Heart left ventricle (tissue), 16 donors: ENCODE measurements around the gene FAM168A. TPM values are rescaled to one million over a fixed set of nuclear protein-coding genes. Genes with fewer than 3 reads are reported as not detected.
"Not testable (repeated sequence)": the region's sequence is repeated elsewhere in the genome, so short reads cannot be mapped to it uniquely, and the experiment has no call there.

ENCODE experiments used
- ATAC-seq, 4 donors: fragments of 200-7000 bp; cut with Tn5 transposase; one replicate each; pipeline ENCODE4 v1.9.1; 2020 to 2022; ENCODE audit warnings: moderate library complexity in 4 of 4, mild to moderate bottlenecking in 3 of 4, moderate number of reproducible peaks in 1 of 4
- DNase-seq, 5 donors: peaks; one replicate each; pipeline ENCODE4 v3.0.0-alpha.2; 2020
- H3K27ac ChIP-seq, 12 donors: fragments of 200-600 bp; sonication (generic) in 4 of 12; one replicate each; pipeline versions ENCODE4 v1.5.0 to v1.8.0; 2016 to 2022; ENCODE audit warnings: mild to moderate bottlenecking in 2 of 12
- H3K27me3 ChIP-seq, 9 donors: fragments of 200-600 bp; sonication (generic) in 2 of 9; one replicate each; pipeline versions ENCODE4 v1.5.1 to v1.8.0; 2016 to 2022; ENCODE audit warnings: mild to moderate bottlenecking in 3 of 9
- H3K36me3 ChIP-seq, 9 donors: fragments of 200-600 bp; sonication (generic) in 2 of 9; one replicate each; pipeline versions ENCODE4 v1.5.0 to v1.8.0; 2018 to 2022; ENCODE audit warnings: mild to moderate bottlenecking in 2 of 9
- H3K4me1 ChIP-seq, 12 donors: fragments of 200-600 bp; sonication (generic) in 4 of 12; one replicate each; pipeline versions ENCODE4 v1.5.0 to v1.8.0; 2016 to 2022; ENCODE audit warnings: mild to moderate bottlenecking in 3 of 12
- H3K4me3 ChIP-seq, 12 donors: fragments of 200-600 bp; sonication (generic) in 4 of 12; one replicate each; pipeline versions ENCODE4 v1.5.0 to v1.8.0; 2017 to 2022; ENCODE audit warnings: mild to moderate bottlenecking in 9 of 12, moderate library complexity in 4 of 12
- H3K9me3 ChIP-seq, 12 donors: fragments of 200-600 bp; sonication (generic) in 4 of 12; one replicate each; pipeline versions ENCODE4 v1.5.0 to v1.8.0; 2016 to 2022; ENCODE audit warnings: mild to moderate bottlenecking in 1 of 12
- POLR2A ChIP-seq, 2 donors: fragments of 450-650 bp; IDR thresholded peaks; one replicate each; pipeline ENCODE4 v1.6.1; 2017; ENCODE audit warnings: antibody characterized with exemption in 2 of 2, mild to moderate bottlenecking in 2 of 2, moderate library complexity in 2 of 2
- WGBS, 4 donors: extraction: QIAGEN DNeasy Blood & Tissue Kit in 2 of 4; methylation state at CpG; one replicate each; pipeline versions ENCODE4 v1.1.5 to v1.1.7; 2013 to 2018; 5-methylcytosine and 5-hydroxymethylcytosine counted together
- intact Hi-C, 10 donors: fragments of 100-400 bp; cut with DNase I; formaldehyde crosslinking; loops; one replicate each; pipeline versions ENCODE4 v1.11.1 to v1.14.2; 2022
- polyA plus RNA-seq, 2 donors: library from polyadenylated mRNA; stranded (reverse); fragments of 200-250 nt; gene quantifications; one replicate each; pipeline ENCODE4 v1.2.3, GENCODE V29; 2013
- total RNA-seq, 9 donors: library from RNA; depleted of rRNA in 2 of 9; stranded (reverse); fragments of >200 nt in 2 of 9; fragmentation: NEBNext Ultra II Directional in 3 of 9; extraction: Animal tissue kit (Norgen Biotek cat#: 25700) in 3 of 9; gene quantifications; one replicate each; pipeline versions ENCODE4 v1.1.0 to v1.2.4, GENCODE V29; 2016 to 2023
- TF ChIP-seq, protein P1 (sequence below), 12 donors: fragments of 200-600 bp; sonication (generic) in 4 of 12; IDR thresholded peaks; one replicate each; pipeline versions ENCODE4 v1.5.0 to v1.8.0; 2018 to 2022; ENCODE audit warnings: antibody characterized with exemption in 12 of 12, mild to moderate bottlenecking in 5 of 12
- donor health status: ischemic (EF 13 %, LVEDD 7.1; RV severe dilation, severe dysfunction).
- donor health status: healthy with polysubstance abuse.
- donor health status: DM: no; HTN: yes; CAD: no.
- donor health status: DM: no; HTN: no; CAD: no.
- donor health status: ischemic (EF 25% LVEDD 6.9; RV normal size, moderate dysfunction).
- donor health status: ischemic (EF 25% LVEDD 5.7; RV mildly dilated, moderate dysfunction).
- donor health status: healthy.
- donor health status: DM: yes; HTN: yes; CAD: no.
- donor health status: ischemic (EF 35%, LVEDD 5.7; RV mildly dilated, moderate dysfunction).
- donor health status: nonischemic (EF 11% LVEDD 7.7; RV severe dilation, severe dysfunction).
- donor health status: DM: yes; HTN: yes; CAD: no.
- donor health status: PGD.
- donor health status: ischemic (EF 29% LVEDD 5.4; RV normal size, mild dysfunction).
- donor health status: nonischemic (EF 23%, LVEDD 6.1; RV moderate dilation, normal function).

Gene FAM168A
- total and polyA plus RNA-seq, 11 donors = 9.0 to 39.1 (median 27.8) TPM

DNA sequence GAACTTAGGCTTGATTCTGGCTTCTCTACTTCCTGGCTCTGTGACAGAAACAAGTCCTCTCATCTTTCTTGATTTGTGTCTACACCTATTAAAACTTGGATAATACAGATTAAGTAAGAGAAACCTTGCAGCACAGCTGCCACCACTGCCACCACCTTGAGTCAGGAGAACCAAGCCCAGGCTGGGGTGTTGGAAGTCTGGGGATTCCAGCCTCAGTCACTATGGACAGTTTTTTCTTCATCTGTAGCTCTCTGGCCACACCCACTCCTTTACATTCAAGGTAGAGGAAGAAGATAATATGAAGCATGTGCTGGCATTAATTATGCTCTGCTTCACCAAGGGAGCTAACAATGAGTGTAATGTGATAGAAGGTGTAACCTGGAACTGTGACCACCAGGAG lies 146.0 kb downstream of the FAM168A start:
- no peaks in the 10 kb centered on the region for H3K27me3 ChIP-seq
- TF ChIP-seq, protein P1, sequence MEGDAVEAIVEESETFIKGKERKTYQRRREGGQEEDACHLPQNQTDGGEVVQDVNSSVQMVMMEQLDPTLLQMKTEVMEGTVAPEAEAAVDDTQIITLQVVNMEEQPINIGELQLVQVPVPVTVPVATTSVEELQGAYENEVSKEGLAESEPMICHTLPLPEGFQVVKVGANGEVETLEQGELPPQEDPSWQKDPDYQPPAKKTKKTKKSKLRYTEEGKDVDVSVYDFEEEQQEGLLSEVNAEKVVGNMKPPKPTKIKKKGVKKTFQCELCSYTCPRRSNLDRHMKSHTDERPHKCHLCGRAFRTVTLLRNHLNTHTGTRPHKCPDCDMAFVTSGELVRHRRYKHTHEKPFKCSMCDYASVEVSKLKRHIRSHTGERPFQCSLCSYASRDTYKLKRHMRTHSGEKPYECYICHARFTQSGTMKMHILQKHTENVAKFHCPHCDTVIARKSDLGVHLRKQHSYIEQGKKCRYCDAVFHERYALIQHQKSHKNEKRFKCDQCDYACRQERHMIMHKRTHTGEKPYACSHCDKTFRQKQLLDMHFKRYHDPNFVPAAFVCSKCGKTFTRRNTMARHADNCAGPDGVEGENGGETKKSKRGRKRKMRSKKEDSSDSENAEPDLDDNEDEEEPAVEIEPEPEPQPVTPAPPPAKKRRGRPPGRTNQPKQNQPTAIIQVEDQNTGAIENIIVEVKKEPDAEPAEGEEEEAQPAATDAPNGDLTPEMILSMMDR (IDR thresholded peaks at IDR 0.05) = no peak
- TF ChIP-seq POLR2A (IDR thresholded peaks at IDR 0.05) = no peak
- peaks cover 0 to 29% (median 4%) of the 10 kb centered on the region in 12 donors for H3K4me1 ChIP-seq
- no peaks in the 10 kb centered on the region for H3K9me3 ChIP-seq
- intact Hi-C loops = no loop called here
- no peak overlapping the region for H3K27ac ChIP-seq
- DNase-seq = no peak
- no peak for ATAC-seq
- H3K36me3 ChIP-seq = peaks cover 0 to 3% (median 0%) of the 10 kb centered on the region in 9 donors
- no peak overlapping the region for H3K4me3 ChIP-seq

DNA sequence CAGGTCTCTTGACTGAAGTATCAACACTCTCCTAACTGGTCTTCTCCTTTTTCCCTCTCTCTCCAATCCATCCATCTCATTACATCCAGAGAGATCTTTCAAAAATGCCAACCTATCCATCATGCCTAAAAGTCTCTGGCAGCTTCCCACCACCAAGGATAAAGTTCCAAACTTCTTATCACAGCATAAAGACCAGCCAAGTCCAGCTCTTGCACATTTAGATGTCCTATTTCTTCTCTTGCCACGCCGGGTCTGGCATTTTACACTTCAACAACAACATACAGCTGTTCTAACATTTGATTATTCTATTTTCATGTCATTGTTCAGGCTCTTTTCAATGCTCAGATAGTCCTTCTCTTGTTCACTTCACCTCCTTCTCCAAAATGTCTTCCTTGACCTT lies 151.1 kb downstream of the FAM168A start:
- no peaks in the 10 kb centered on the region for H3K36me3 ChIP-seq
- H3K4me1 ChIP-seq = peaks cover 0 to 29% (median 14%) of the 10 kb centered on the region in 12 donors
- H3K27ac ChIP-seq = peak overlapping the region in 1 of 12 donors; percentile 18
- peak in 3 of 4 donors; percentile 33 to 49 (median 42) for ATAC-seq
- no peaks in the 10 kb centered on the region for H3K9me3 ChIP-seq
- intact Hi-C loops = no loop called here
- no peak for TF ChIP-seq POLR2A (IDR thresholded peaks at IDR 0.05)
- TF ChIP-seq, protein P1 (IDR thresholded peaks at IDR 0.05) = no peak
- no peak for DNase-seq
- no peak overlapping the region for H3K4me3 ChIP-seq
- H3K27me3 ChIP-seq = no peaks in the 10 kb centered on the region
- WGBS, 4 donors = 55 to 60% (median 57%) methylated on average over 2 of the region's 2 CpGs

DNA sequence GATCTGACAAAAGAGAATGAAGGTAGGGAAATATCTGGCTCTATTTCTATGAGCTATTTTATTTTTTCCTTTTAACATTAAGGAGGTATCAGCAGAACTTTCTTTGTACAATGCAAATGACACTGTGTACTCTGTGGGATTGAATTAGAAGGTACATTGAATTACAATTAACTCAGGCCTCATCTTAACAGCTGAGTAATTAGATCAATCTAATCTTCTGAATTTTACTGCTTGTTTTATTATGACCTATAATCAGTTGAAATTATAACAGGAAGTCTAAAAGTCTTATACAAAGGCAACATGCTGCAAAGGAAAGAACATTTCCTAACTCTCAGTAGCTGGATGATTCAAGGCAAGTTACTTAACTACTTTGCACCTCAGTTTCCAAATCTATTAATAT lies 151.9 kb downstream of the FAM168A start:
- Histone ChIP-seq H3K27ac (no peak overlapping the region), H3K36me3 (no peaks in the 10 kb centered on the region), H3K9me3 (no peaks in the 10 kb centered on the region), H3K27me3 (no peaks in the 10 kb centered on the region), H3K4me1 (peaks cover 0 to 29% (median 14%) of the 10 kb centered on the region in 12 donors), H3K4me3 (no peak overlapping the region)
- TF ChIP-seq, protein P1 (IDR thresholded peaks at IDR 0.05) = no peak
- TF ChIP-seq POLR2A (IDR thresholded peaks at IDR 0.05) = no peak
- no peak for ATAC-seq
- no peak for DNase-seq
- intact Hi-C loops = no loop called here

DNA sequence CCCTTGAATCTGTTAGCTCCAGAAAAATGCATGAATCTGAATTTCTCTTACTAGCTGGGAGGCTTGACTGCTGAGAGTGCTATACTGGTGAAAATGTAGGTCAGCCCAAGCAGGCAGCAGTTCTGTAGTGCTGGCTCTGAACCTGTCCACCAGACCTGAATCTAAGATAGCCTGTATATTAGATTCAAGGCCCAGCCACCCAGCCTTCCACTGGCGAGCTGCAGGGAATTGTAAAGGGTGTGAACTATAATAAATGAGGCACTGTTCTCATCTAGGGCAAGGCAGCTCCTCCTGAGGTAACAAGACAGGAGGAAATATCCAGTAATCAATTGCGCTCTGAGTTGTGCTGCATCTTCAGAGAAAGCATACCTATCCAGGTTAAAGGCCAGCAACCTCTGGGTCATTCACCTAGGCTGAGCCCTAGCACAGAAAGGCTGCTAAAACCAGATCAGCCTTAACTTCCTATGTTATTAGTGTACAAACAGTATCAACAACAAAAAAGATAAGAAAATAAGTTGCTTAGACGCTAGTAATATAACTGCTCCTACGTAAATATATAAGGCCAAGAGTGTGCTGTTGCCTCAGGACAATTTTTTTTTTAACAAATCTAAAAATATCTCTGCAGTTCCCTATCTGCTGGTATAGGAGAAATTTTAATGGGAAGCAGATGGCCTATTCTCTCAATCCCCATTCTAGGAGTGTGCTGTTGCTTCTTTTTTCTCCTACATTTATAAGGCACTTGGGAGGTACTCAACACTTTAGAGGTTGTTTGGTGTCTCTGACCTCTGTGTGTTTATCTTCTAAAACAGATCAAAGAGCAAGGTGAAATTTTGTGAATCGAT lies 158.7 kb downstream of the FAM168A start:
- Histone ChIP-seq H3K9me3 (no peaks in the 10 kb centered on the region), H3K4me1 (peaks cover 0 to 33% (median 19%) of the 10 kb centered on the region in 12 donors), H3K36me3 (no peaks in the 10 kb centered on the region), H3K4me3 (no peak overlapping the region), H3K27ac (peak overlapping the region in 5 of 12 donors; percentile 7 to 61 (median 21)), H3K27me3 (no peaks in the 10 kb centered on the region)
- peak; percentile 12 to 54 (median 46) for ATAC-seq
- TF ChIP-seq, protein P1 (IDR thresholded peaks at IDR 0.05) = no peak
- no peak for TF ChIP-seq POLR2A (IDR thresholded peaks at IDR 0.05)
- intact Hi-C loops = loop anchor here in 1 of 10 donors (5.0 kb wide), 1 partner anchor 33 kb away; no protein-coding TSS in a partner anchor
- no peak for DNase-seq
- WGBS, 4 donors = 65 to 68% (median 66%) methylated on average over 5 of the region's 5 CpGs

DNA sequence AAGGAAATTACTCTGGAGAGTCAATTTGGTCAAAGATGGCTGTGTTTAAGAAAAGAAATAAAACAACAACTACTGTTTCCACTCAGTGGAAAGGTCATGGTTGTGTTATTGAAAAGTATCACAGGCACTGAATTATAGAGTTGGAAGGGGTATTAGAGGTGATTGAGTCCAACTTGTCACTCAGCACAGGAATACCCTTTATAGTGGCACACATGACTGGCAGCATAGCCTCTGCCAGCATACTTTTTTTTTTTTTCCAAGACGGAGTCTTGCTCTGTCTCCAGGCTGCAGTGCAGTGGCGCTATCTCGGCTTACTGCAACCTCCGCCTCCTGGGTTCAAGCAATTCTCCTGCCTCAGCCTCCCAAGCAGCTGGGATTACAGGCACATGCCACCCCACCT lies 161.1 kb downstream of the FAM168A start:
- H3K36me3 ChIP-seq, H3K9me3 ChIP-seq, H3K4me3 ChIP-seq, DNase-seq, H3K27me3 ChIP-seq, H3K27ac ChIP-seq: not testable (repeated sequence)
- peak in 2 of 4 donors; percentile 45 to 67 for ATAC-seq
- intact Hi-C loops = loop anchor here in 1 of 10 donors (5.0 kb wide), 1 partner anchor 35 kb away; no protein-coding TSS in a partner anchor
- H3K4me1 ChIP-seq = peaks cover 0 to 33% (median 19%) of the 10 kb centered on the region in 12 donors
- 75 to 85% (median 85%) methylated on average over 4 of the region's 4 CpGs for WGBS, 4 donors
